ENCODE data around the gene TMEM272. TPM values are rescaled to one million over a fixed set of nuclear protein-coding genes. Genes with fewer than 3 reads are reported as not detected.

Gene TMEM272
- polyA plus RNA-seq, 1 of the 3 experiments (the other 2 are of a cell fraction): not detected

- H3K4me1 ChIP-seq (ENCODE audit: control insufficient read depth in 1 of 2, insufficient read depth in 2 of 2, low read depth in 1 of 2, low read length in 1 of 2): no peaks in the 10 kb centered on the region
- H3K4me2 ChIP-seq: no peak overlapping the region
- H3F3A ChIP-seq (replicated peaks; ENCODE audit: insufficient read depth): peaks cover 2% of the 10 kb centered on the region
- H3K27ac ChIP-seq (ENCODE audit: low read depth in 2 of 2, low read length in 1 of 2): no peak overlapping the region
- H3K9me2 ChIP-seq: no peaks in the 10 kb centered on the region
- H3K27me3 ChIP-seq (ENCODE audit: insufficient read depth): peaks cover 5% of the 10 kb centered on the region
- no peaks in the 10 kb centered on the region for H4K20me1 ChIP-seq (ENCODE audit: insufficient read depth)
- no peak overlapping the region for H2AFZ ChIP-seq (ENCODE audit: low read depth)
- TF ChIP-seq, protein P1, sequence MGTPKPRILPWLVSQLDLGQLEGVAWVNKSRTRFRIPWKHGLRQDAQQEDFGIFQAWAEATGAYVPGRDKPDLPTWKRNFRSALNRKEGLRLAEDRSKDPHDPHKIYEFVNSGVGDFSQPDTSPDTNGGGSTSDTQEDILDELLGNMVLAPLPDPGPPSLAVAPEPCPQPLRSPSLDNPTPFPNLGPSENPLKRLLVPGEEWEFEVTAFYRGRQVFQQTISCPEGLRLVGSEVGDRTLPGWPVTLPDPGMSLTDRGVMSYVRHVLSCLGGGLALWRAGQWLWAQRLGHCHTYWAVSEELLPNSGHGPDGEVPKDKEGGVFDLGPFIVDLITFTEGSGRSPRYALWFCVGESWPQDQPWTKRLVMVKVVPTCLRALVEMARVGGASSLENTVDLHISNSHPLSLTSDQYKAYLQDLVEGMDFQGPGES (IDR thresholded peaks at IDR 0.05; ENCODE audit: low read depth, low read length): no peak
- TF ChIP-seq MXI1 (IDR thresholded peaks at IDR 0.05; ENCODE audit: low read depth, low read length) (no peak), FOXJ3 (CRISPR knock-in tag; IDR thresholded peaks at IDR 0.05) (no peak), USF2 (IDR thresholded peaks at IDR 0.05; ENCODE audit: borderline replicate concordance, low read depth, low read length) (no peak), RXRA (IDR thresholded peaks at IDR 0.05; ENCODE audit: borderline replicate concordance, low read depth) (no peak), POLR2AphosphoS5 (IDR thresholded peaks at IDR 0.05; ENCODE audit: low read depth, low read length) (no peak), TAF1 (IDR thresholded peaks at IDR 0.05; ENCODE audit: borderline replicate concordance, low read depth, low read length) (no peak), NFIC (IDR thresholded peaks at IDR 0.05; ENCODE audit: borderline replicate concordance) (no peak), GATA2 (CRISPR knock-in tag; IDR thresholded peaks at IDR 0.05) (no peak), USF1 (IDR thresholded peaks at IDR 0.05; ENCODE audit: borderline replicate concordance, low read depth) (no peak), MEF2A (IDR thresholded peaks at IDR 0.05; ENCODE audit: borderline replicate concordance, low read depth) (no peak), JUND (IDR thresholded peaks at IDR 0.05) (no peak), TEAD4 (IDR thresholded peaks at IDR 0.05; ENCODE audit: borderline replicate concordance, insufficient read depth) (no peak), SIN3A (IDR thresholded peaks at IDR 0.05; ENCODE audit: borderline replicate concordance, low read depth, low read length) (no peak), CHD2 (IDR thresholded peaks at IDR 0.05; ENCODE audit: low read length, partially characterized antibody) (no peak)
- TF ChIP-seq, protein P2, sequence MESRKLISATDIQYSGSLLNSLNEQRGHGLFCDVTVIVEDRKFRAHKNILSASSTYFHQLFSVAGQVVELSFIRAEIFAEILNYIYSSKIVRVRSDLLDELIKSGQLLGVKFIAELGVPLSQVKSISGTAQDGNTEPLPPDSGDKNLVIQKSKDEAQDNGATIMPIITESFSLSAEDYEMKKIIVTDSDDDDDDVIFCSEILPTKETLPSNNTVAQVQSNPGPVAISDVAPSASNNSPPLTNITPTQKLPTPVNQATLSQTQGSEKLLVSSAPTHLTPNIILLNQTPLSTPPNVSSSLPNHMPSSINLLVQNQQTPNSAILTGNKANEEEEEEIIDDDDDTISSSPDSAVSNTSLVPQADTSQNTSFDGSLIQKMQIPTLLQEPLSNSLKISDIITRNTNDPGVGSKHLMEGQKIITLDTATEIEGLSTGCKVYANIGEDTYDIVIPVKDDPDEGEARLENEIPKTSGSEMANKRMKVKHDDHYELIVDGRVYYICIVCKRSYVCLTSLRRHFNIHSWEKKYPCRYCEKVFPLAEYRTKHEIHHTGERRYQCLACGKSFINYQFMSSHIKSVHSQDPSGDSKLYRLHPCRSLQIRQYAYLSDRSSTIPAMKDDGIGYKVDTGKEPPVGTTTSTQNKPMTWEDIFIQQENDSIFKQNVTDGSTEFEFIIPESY (IDR thresholded peaks at IDR 0.05; ENCODE audit: borderline replicate concordance, low read depth): no peak
- TF ChIP-seq, protein P3, sequence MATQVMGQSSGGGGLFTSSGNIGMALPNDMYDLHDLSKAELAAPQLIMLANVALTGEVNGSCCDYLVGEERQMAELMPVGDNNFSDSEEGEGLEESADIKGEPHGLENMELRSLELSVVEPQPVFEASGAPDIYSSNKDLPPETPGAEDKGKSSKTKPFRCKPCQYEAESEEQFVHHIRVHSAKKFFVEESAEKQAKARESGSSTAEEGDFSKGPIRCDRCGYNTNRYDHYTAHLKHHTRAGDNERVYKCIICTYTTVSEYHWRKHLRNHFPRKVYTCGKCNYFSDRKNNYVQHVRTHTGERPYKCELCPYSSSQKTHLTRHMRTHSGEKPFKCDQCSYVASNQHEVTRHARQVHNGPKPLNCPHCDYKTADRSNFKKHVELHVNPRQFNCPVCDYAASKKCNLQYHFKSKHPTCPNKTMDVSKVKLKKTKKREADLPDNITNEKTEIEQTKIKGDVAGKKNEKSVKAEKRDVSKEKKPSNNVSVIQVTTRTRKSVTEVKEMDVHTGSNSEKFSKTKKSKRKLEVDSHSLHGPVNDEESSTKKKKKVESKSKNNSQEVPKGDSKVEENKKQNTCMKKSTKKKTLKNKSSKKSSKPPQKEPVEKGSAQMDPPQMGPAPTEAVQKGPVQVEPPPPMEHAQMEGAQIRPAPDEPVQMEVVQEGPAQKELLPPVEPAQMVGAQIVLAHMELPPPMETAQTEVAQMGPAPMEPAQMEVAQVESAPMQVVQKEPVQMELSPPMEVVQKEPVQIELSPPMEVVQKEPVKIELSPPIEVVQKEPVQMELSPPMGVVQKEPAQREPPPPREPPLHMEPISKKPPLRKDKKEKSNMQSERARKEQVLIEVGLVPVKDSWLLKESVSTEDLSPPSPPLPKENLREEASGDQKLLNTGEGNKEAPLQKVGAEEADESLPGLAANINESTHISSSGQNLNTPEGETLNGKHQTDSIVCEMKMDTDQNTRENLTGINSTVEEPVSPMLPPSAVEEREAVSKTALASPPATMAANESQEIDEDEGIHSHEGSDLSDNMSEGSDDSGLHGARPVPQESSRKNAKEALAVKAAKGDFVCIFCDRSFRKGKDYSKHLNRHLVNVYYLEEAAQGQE (IDR thresholded peaks at IDR 0.05; ENCODE audit: low read depth, low read length): no peak
- no peak overlapping the region for H3K4me3 ChIP-seq (ENCODE audit: low read depth in 2 of 2, low read length in 1 of 2)
- no peaks in the 10 kb centered on the region for H3K9me3 ChIP-seq
- ChIA-PET CTCF (no interaction called here), POLR2A (no interaction called here)
- no peak for DNase-seq
- WGBS (ENCODE audit: low lambda C conversion rate): 31% methylated on average over 3 of the region's 3 CpGs
- no peaks in the 10 kb centered on the region for H3K79me2 ChIP-seq (ENCODE audit: insufficient read depth)
- H3K9ac ChIP-seq: no peak overlapping the region
- H3K36me3 ChIP-seq (replicated peaks in 1 of 2; ENCODE audit: control insufficient read depth in 1 of 2, insufficient read depth in 2 of 2, low read length in 1 of 2): no peaks in the 10 kb centered on the region
These were observed 25.6 kb upstream of the TMEM272 start for GRCh38 chr13:51870616-51871015.

Data from SK-N-SH (cell line).